HG02588 (cell line): ENCODE results near the gene PLEKHM2.

Experiments used
- ATAC-seq: cut with Tn5 transposase; IDR thresholded peaks from one replicate; pipeline ENCODE4 v1.9.1; 2021; ENCODE audit warnings: mild to moderate bottlenecking, moderate library complexity; ENCODE audit not compliant: unreplicated experiment

The PLEKHM2 gene

DNA sequence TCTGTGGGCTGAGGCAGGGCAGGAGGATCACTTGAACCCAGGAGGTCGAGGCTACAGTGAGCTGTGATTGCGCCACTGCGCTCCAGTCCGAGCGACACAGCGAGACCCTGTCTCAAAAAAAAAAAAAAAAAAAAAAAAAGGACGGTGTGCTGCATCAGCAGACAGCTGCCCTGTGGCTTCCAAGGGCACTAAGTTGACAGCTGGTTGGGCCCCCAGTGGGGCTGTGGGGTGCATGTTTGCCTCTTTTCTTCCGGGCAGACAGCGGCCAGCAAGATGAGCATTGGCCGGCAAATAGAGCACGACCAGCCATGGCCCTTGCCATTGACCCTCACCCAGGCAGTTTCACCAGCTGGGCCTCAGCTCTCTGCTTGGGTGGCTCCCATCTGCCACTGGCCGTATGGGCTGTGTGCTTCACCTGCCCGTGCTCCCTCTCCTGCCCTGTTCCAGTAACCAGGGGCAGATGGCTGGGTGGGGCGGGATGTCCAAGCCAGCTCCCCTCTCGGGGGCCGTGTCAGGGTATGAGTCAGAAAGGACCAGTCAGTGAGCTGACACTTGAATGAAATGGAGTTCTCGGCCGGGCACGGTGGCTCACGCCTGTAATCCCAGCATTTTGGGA, 39.6 kb downstream of the PLEKHM2 start:
- ATAC-seq = no peak

DNA sequence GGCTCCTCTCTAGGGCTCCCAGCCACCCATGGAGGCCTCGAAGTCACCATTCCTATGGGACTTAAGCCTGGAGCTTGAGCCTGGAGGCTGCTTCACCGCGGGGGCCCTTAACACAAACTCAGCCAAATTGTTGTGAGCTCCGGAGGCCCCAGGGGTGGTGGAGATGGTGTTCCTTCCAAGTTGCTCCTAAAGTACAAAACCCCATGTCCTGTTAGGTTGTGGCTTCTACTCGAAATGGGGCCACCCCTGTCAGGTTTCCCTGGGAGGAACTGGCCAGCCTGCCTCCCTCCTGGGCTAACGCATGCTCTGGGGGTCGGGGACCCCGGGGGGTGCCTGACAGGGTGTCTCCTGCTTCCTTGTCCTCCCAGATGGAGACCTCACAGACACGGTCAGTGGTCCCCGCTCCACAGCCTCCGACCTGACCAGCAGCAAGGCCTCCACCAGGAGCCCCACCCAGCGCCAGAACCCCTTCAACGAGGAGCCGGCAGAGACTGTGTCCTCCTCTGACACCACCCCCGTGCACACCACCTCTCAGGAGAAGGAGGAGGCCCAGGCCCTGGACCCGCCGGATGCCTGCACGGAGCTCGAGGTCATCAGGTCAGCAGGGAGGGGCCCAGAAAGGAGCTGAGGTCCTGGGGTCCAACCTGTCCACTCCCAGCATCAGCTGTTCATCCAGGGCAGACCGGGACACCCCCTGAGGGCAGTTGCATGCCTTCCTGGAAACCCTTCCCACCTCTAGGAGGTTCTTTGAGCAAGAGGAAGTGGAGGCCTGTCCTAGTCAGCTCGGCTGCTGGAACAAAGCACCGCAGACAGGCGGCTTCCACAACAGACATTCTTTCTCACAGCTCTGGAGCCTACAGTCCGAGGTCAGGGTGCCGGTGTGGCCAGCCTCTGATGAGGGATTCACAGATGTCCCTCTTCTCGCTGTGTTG, 41.1 kb downstream of the PLEKHM2 start:
- no peak for ATAC-seq

DNA sequence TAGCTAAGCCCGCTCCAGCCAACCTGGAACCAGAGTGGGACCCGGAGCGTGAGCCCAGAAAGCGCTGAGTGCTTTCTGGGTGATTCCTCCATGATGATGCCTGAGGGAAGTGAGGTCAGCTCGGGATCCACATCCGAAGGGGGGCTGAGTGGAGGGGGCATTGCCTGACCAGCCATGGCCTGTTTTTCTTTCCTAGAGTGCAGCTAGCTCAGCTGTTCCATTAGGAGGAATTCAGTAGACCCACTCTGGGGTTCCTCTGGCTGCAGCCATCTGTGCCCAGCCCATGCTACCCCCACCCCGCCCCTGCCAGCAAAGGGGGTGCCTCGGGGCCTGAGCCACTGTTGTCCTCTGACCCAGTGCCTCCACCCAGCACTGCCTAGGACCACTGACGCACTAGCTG, 42.4 kb downstream of the PLEKHM2 start:
- ATAC-seq = no peak

DNA sequence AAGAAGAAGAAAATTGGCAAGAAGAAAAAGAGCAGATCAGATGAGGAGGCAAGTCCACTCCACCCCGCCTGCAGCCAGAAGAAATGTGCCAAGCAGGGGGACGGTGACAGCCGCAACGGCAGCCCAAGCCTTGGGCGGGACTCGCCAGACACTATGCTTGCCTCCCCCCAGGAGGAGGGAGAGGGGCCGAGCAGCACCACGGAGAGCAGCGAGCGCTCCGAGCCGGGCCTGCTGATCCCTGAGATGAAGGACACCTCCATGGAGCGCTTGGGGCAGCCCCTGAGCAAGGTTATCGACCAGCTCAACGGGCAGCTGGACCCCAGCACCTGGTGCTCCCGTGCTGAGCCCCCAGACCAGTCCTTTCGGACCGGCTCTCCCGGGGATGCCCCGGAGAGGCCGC, 42.9 kb downstream of the PLEKHM2 start:
- no peak for ATAC-seq

DNA sequence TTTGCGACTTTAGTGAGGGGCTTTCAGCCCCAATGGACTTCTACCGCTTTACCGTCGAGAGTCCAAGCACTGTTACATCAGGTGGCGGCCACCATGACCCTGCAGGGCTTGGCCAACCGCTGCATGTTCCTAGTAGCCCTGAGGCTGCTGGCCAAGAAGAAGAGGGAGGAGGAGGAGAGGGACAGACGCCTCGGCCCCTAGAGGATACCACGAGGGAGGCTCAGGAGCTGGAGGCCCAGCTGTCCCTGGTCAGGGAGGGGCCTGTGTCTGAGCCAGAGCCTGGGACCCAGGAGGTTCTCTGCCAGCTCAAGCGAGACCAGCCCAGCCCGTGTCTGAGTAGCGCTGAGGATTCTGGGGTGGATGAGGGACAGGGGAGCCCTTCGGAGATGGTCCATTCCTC, 43.3 kb downstream of the PLEKHM2 start:
- no peak for ATAC-seq

DNA sequence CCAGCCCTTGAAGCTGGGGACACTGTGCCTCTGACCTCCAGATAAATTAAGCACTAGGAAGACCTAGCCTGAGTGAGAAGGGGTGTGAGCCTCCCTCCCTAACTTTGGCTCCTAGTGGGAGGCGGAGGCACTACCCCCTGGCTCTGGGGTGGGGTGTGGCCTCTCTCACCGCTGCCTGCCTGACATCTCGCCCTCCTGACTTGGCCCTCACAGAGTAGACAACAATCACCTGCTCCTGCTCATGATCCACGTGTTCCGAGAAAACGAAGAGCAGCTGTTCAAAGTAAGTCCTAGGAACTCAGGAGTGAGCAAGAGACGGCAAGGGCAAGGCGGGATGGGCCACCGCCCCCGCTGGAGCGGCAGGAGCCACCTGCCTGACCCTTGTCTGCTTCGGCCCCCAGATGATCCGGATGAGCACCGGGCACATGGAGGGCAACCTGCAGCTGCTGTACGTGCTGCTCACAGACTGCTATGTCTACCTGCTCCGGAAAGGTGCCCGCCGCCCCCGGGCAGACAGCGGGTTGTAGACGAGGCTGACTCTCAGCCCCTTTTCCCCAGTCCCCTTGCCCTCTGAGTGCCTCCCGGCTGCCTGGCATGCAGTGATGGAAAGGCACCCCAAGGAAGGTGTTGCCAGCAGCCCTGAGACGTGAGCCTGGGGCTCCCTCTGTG, 43.9 kb downstream of the PLEKHM2 start:
- no peak for ATAC-seq

DNA sequence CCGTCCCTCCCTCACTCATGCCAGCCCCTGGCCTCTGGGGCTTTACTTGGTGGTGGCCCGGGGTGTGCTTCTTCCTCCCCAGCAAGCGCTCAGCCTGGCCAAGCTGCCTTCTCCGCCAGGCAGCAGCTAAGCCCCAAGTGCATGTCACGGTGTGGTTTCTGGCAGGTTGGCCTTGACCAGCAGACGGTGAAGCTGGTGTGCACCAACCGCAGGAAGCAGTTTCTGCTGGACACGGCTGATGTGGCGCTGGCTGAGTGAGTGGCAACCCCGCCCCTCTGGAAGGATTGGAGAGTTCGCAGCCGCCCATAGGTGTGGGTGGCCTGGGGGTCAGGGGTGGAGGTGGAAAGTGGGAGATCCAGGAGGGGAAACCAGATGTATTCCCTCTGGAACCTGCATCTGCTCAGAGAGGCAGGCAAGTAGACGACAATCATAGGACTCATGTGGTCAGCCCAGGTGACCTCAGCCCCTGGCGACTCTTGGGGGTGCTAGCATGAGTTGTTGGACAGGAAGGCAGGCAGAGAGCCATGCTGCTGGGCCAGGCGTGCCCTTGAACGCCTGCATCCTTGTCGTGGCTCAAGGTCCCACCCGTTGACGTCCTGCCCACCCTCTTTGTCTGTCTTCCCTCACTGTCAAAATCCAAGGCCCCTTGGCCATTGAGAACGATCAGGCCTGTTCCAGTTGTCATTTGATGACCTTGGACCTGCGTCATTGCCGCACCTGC, 45.0 kb downstream of the PLEKHM2 start:
- ATAC-seq = no peak

DNA sequence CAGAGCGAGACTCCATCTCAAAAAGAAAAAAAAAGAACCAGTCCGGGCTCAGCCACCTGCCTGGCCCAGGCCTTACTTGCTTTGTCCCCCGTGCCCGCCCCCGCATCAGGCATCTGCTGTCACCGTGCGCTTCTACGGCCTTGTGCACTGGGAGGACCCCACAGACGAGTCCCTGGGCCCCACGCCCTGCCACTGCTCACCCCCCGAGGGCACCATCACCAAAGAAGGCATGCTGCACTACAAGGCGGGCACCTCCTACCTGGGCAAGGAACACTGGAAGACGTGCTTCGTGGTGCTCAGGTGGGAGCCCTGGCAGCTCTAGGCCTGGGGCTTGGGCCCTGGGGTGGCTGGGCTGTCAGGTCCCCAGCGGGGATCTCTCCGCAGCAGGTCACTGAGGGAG, 46.3 kb downstream of the PLEKHM2 start:
- ATAC-seq = no peak

DNA sequence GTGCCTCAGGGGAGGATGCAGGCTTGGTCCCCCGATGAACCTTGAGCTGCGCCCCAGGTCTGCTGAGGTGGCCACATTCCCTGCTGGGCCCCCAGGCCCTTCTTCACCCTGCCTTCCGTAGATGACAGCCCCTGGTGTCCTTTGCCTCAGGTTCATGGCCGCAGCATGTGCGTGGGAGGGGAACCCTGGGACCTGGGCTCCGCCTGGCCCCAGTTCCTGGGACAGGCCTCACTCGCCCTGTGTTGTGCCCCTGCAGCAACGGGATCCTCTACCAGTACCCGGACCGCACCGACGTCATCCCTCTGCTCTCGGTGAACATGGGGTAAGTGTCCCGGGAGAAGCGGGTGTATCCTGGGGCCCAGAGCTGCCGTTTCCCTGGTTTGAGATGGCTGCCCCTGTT, 46.8 kb downstream of the PLEKHM2 start:
- ATAC-seq = no peak

DNA sequence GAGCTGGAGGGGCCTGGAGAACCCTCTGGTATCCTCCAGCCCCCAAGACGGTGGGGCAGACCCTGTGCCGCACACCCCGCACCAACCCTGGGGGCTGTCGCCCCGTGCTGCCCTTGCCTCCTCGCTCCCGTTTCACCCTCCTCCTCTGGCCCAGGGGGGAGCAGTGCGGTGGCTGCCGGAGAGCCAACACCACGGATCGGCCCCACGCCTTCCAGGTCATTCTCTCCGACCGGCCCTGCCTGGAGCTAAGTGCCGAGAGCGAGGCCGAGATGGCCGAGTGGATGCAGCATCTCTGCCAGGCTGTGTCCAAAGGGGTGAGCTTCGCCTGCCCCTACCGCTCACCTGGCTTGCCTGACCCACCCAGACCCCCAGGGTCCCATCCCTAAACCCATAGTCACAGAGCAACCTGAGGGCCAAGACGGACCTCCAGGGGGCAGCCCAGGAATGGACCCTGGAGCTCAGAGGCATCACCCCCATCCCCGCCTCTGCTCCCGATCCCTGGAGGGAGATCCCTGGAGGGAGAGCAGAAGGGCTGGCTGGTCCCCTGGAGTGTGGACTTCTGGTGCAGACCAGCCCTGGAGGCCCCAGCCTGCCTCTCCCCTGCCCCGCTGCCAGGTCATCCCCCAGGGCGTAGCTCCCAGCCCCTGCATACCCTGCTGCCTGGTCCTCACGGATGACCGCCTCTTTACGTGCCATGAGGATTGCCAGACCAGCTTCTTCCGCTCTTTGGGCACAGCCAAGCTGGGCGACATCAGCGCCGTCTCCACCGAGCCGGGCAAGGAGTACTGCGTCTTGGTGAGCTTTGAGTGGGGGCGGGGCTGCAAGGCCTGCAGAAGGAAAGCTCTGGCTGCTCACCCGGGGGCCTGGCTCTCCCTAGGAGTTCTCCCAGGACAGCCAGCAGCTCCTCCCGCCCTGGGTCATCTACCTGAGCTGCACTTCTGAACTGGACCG, 47.9 kb downstream of the PLEKHM2 start:
- no peak for ATAC-seq

DNA sequence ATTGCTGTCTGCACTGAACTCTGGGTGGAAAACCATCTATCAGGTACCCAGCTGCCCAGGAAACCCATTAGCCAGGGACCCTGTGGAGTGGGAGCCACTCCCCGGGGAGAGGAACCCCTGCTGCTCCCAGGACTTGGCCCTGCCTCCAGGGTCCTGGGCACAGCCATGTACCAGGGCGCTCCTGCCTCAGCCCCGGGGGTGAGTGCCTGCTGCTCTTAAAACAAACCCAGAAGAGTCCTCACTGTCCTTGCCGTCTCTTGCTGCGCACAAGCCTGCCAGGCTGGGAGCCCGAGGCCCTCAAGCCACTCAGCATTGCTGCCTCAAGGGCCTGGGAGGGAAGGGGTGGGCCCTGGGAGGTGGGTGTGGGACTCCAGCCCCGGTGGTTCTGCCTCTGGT, 48.6 kb downstream of the PLEKHM2 start:
- no peak for ATAC-seq

DNA sequence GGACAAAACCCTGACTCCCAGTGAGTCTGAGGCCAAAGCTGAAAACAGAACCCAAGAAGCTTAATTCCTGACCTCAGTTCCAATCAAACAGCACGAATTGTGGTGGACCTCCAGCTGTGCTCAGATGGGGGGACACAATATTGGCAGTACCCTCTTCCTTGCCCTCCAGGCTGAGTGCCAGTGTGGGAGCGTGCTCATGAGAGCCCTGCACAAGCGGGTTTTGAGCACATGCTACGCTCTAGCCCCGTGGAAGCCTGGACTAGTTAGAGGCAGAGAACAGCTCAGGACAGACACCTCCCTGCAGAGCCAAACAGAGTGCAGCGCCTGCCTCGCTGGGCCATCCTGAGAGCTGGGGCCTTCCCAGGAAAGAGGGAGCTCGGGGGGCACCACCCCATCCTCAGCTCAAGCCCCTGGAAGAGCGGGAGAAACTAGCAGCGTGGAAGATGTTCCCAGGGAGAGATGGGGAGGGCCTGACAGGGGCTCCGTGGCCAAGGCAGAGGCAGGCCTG, 49.2 kb downstream of the PLEKHM2 start:
- no peak for ATAC-seq

DNA sequence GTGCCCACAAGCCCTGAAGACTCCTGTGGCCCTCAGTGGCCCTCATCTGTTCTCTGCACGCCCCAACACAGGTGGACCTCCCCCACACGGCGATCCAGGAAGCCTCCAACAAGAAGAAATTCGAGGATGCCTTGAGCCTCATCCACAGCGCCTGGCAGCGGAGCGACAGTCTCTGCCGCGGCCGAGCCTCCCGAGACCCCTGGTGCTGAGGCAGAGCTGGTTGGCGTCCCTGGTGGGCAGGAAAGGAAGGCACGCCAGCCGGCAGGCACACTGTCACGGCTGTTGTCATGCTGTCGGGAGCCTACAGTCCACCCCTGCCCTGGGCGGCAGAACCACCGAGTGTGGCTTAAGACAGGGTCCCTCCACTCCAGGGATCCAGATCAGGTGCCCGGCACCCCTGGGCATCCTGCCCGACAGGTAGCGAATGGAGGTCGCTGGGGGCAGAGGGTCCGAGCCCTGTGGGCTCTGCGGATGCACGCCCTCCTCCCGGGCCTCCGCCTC, 49.7 kb downstream of the PLEKHM2 start:
- ATAC-seq = no peak

DNA sequence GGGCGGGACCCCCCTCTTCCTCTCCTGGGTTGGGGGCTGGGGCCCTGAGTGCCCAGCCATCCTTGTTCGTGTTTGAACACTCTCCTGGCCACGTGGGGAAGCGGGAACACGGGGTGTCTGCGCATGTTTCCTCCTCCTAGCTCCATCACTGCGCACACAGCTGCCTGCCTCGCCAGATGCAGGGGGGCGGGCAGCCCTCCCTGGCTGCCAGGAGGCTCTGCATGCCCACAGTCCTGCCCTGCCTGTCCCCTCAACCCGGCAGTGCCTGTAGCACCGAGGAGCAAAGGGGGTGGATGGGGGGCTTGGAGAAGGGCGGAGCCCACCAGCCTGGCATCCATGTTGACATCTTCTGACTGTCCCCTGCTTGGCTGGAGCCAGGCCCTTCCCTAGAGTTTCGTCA, 50.2 kb downstream of the PLEKHM2 start:
- no peak for ATAC-seq

DNA sequence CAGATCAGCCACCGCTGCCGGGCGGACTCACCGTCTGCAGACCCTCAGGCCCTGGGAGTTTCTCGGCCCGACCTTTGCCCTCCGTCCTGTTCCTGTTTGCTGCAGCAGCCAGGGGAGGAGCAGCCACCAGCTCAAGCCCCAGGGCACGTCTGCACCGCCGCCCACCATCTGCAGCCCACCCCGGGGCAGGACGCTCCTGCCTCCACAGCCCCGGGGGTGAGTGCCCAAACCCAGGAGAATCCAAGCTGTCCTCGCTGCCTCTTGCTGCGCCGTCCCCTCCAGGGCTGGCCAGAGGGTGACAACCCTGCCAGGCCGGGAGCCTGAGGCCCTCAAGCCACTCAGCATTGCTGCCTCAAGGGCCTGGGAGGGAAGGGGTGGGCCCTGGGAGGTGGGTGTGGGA, 50.8 kb downstream of the PLEKHM2 start:
- ATAC-seq = no peak

DNA sequence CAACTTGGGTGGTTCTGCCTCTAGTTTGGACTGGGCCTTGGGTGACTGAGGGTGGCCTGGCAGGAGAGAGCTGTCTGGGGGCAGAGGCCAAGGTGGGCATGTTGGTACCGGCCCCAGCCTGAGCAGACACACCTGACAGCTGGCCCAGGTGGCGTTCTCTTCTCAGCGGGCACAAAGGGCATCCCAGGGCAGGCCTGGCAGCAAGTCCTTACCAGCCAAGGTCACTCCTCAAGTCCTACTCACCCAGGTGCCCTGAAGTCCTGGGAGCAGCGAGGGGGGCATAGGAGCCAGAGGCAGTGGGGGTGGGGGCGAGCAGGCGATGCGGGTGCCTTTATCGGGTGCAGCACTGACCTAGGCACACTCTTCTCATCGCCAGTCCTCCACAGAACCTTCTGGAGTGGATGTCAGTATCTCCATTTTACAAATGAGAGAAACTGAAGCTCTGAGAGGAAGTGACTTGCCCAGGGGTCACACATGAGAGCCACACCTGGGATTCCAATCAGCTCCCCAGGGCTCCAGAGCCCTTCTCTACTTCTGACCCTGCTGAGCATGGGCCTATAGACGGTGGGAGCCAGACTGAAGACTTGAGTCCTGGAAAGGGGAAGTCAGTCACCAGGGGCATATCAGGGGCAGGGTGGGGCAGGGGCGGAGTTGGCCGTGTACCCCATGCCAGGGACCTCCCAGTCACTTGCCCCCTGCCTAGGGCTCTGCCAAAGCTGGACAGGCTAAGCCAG, 51.4 kb downstream of the PLEKHM2 start:
- ATAC-seq = no peak

DNA sequence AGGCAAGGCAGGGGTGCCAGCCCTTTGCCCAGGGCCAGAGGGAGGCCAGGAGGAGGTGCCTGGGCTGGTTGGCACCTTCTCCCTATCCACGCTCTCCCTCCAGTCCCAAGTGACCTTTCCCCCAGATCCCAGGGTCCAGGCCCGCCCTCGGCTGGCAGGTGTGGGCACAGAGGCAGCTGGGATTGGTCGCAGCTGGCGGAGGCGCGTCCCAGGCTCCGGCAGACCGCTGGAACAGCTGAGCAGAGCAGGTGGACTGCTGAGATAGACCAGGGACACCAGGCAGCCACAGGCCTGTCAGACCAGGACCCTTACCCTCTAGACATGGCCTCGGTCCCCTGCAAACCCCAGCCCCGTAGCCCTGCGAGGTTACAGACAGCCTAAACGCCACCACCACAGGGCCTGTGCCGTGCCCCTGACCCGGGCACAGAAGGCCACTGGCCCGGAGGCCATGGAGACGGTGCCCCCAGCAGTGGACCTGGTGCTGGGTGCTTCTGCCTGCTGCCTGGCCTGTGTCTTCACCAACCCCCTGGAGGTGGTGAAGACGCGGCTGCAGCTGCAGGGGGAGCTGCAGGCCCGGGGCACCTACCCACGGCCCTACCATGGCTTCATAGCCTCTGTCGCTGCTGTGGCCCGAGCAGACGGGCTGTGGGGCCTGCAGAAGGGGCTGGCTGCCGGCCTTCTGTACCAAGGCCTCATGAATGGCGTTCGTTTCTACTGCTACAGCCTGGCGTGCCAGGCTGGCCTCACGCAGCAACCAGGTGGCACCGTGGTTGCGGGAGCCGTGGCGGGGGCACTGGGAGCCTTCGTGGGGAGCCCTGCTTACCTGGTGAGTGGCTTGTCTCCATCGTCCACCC, 52.1 kb downstream of the PLEKHM2 start, which contains the start of gene SLC25A34:
Gene SLC25A34 (plus strand): TSS at position 221 of the 854 bp plus-strand sequence. CDS start 228 bp downstream, at position 449.
- ATAC-seq = no peak

DNA sequence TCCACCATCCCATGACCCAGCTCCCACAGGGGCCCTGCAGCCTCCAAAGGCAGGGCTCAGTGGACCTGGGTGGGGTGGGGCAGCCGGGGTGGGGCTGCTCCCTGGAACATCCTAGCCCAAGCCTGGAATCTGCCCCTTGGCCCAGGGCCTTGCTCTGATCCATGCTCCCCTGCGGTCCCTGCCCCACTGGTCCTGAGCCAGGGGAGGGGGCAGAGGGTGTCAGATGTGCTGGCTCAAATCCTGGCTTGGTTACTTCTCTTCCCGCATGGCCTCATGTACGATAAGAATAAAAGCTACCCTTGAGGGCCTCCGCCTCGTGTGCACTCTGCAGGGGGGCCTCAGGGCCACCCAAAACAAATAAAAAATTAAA, 52.8 kb downstream of the PLEKHM2 start:
- ATAC-seq = no peak
